LNCAP (cell line): ENCODE results near the gene TLE3.

Source experiments
- CTCF ChIP-seq: fragments of 450-650 bp; IDR thresholded peaks from 2 replicates; pipeline ENCODE4 v1.5.1; 2017; ENCODE audit warnings: mild to moderate bottlenecking

Gene TLE3

GRCh38 chr15:70094690-70095311 is 2.9 kb downstream of the TLE3 start:
- TF ChIP-seq CTCF, result no peak

DNA sequence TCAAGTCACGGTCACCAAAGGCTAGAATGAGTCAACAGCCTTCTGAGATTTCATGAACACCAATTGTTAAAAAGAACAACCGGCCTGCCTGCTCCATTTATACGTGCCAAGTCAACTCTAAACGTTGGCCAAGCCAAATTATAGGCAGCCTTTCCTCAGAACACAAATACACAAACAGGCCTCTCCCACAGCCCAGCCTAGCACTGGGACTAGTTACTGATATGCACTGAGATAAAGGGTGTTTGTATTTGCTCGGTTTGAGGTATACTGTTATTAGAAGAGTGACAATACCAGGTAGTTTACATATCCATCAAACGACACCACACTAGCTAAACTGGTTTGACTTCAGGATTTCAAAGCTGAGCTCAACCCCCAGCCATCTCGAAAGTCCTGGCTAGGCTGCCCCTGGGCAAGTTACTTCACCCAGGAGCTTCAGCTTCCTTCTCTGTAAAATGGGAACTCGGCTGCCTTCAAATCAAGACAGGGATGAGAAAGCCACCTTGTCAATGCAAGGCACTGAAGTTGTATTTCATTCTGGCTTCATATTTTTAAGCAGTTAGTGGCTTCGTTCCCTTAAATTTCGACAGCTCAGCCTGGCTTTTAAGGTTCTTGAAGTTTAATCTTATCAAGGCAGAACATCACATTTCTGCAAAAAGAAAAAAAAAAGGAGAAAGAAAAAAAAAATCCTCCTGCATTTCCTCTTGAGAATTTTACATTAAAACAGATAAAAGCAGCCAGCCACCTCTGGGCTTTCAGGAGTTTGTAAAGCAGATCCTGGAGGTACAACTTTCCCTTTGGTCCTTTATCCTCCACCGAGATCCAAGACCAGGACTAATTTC is 4.0 kb downstream of the TLE3 start:
- no peak for TF ChIP-seq CTCF

- TF ChIP-seq CTCF, result no peak
Measured at GRCh38 chr15:70093070-70093469, 4.6 kb downstream of the TLE3 start.

DNA sequence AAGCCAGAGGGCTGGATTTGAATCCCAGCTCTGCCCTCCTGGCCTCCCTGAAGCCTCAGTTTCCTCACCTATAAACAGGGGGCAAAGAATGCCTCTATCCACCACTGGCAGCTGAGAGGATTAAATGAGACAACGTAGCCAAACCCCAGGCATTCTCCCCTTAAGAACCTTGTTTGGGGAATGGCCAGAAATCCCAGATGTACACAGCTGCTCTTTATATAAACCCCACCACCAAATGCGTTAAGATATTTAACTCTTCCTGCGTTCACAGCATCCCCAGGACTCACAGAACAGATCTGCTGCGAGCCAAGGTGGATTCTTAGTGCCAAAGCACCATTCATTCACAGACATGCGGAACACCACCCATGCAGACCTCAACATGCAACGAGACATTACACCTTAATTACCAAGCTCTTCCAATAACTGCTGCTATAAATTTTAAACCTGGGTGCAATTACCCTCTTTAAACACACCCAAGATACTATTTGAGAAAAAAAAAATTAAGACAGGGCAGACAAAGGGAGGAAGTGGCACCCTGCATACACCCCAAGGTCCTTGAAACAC is 5.2 kb downstream of the TLE3 start:
- no peak for TF ChIP-seq CTCF

DNA sequence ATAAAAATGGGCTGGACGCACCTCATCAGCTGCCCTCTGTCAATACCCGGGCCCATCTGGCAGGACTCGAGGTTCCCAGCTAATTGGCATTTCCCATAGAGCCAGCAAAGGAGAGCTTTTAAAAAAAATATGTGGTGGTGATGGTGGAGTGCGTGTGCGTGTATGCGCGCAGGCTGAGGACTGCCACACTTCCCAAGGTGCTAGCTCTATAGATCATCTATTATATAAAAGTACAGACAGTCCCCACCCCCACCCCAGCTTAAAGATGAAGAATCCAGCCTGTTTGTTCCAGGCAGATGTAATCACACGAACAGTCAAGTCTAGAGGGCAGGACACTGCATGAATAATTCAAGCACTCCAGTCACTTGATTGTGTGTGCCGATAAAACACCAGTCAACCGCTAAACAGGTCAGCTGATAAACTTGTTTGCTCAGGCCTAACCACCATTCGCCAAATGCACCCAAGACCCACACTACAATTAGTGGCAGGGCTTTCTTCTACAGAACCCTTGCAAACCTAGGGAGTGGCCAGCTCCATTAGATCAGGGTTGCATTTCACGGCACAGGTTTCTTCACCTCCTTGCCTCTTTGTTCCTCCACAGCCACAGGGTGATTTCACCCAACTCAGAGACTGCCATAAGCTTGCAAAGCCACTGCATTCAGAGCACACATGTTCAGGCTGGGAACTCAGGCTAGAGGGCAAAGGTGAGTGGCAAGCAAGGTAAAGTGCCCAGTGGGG is 5.8 kb downstream of the TLE3 start:
- no peak for TF ChIP-seq CTCF

- TF ChIP-seq CTCF, result no peak
Measured at GRCh38 chr15:70090436-70091296, 7.1 kb downstream of the TLE3 start.

DNA sequence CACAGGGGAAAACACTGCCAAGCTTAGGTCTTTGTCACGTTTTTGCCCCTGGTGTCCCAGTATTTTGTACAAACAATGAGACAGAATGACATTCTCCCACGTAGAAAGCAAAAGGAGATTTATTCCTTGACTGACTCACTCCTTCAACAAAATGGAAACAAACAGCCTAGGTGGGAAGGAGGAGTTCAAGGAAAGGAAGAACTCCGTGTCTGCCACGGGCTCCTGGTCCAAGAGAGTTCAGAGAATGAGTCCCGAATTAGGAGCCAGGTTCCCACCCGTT is 8.1 kb downstream of the TLE3 start:
- no peak for TF ChIP-seq CTCF
